AG09309 (cell line): Measurements from ENCODE around the gene LHFPL2.

Experiments used
- DNase-seq: peaks from one replicate; pipeline ENCODE4 v3.0.0-alpha.2; 2010; ENCODE audit warnings: low read depth
- H3K4me3 ChIP-seq: 2 replicates; pipeline ENCODE4 v1.5.1; 2011; ENCODE audit warnings: mild to moderate bottlenecking, low read depth, low read length, moderate library complexity; ENCODE audit not compliant: control insufficient read depth
- TF ChIP-seq, protein P1 (sequence below): IDR thresholded peaks from 2 replicates; pipeline ENCODE4 v1.5.1; 2011; ENCODE audit warnings: mild to moderate bottlenecking, low read depth, low read length, inconsistent platforms; ENCODE audit not compliant: insufficient read depth, control insufficient read depth; ENCODE audit errors: missing control alignments

The LHFPL2 gene

DNA sequence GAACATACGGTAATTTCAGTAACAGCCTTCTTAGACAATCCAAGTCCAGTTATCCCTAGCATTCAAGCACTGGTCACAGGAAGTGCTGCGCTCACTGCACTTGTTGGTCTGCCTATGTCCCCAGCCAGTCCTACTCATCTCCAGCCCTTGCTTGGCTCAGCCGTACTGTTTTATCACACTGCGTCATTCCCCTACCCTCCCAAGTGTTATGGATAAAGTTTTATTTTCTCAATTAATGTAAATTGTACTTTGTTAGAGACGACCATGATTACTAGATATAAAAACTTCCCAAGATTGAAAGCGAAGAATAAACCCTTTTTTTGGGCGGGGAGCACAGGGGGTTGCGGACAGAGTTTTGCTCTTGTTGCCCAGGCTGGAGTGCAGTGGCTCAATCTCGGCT lies 49.6 kb downstream of the LHFPL2 start:
- DNase-seq = no peak
- H3K4me3 ChIP-seq = no peak overlapping the region
- TF ChIP-seq, protein P1, sequence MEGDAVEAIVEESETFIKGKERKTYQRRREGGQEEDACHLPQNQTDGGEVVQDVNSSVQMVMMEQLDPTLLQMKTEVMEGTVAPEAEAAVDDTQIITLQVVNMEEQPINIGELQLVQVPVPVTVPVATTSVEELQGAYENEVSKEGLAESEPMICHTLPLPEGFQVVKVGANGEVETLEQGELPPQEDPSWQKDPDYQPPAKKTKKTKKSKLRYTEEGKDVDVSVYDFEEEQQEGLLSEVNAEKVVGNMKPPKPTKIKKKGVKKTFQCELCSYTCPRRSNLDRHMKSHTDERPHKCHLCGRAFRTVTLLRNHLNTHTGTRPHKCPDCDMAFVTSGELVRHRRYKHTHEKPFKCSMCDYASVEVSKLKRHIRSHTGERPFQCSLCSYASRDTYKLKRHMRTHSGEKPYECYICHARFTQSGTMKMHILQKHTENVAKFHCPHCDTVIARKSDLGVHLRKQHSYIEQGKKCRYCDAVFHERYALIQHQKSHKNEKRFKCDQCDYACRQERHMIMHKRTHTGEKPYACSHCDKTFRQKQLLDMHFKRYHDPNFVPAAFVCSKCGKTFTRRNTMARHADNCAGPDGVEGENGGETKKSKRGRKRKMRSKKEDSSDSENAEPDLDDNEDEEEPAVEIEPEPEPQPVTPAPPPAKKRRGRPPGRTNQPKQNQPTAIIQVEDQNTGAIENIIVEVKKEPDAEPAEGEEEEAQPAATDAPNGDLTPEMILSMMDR = no peak

DNA sequence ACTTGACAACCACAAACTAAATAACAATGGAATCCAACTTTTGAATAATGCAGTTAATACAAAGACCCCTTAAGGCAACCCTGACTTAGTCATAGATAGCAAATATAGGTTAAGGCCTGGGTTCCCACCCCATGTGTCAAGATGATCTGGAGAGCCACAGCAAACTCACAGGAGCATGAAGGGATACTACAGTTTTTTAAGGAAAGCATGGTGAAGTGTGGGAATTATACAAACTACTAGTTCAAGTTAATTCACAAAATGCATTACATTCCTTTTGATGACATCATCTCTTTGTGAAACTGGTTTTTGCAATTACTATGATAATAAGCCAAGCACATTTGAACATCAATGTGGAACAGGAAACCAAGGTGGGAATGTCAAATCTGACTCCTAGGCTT lies 50.6 kb downstream of the LHFPL2 start:
- H3K4me3 ChIP-seq = no peak overlapping the region
- DNase-seq = no peak
- TF ChIP-seq, protein P1 = no peak

DNA sequence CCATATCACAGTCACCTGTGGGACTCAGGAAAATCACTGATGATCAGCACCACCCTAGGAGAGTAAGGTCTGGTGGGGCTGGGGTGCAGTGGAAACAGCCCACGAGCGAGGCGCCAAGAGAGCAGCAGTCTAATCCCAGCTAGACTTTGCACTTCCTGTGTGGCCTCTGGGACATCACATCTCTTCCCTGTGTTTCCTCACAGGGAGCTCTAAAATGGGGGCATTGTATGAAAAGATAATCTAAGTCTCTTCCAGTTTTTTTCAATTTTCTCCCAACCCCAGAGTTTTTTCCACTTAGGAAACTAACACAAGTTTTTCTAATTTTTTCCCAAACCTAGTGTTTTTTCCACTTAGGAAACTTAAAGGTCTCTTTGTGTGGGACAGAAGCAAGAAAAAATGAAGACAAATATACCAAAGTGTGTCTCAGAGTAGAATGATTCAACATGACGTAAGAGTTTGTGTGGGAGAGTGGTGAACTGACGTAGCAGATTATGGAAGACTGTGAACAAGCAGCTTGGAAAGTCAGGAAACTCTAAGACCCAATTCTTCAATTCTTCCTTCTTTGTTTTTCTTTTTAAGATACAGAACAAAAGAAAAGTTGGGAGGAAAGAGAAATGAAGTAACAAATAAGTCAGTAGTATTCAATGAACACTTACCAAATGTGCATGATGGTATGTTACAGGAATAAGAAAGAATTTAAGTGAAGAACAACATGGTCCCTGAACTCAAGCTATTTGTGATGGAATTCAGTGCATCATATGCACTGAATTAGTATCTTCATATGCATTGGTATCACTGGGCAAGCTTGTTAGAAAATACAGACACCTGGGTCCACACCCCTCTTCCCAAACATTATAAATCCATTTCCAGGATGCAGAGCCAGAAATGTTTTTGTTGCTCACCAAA lies 51.3 kb downstream of the LHFPL2 start:
- TF ChIP-seq, protein P1 = no peak
- no peak for DNase-seq
- no peak overlapping the region for H3K4me3 ChIP-seq

DNA sequence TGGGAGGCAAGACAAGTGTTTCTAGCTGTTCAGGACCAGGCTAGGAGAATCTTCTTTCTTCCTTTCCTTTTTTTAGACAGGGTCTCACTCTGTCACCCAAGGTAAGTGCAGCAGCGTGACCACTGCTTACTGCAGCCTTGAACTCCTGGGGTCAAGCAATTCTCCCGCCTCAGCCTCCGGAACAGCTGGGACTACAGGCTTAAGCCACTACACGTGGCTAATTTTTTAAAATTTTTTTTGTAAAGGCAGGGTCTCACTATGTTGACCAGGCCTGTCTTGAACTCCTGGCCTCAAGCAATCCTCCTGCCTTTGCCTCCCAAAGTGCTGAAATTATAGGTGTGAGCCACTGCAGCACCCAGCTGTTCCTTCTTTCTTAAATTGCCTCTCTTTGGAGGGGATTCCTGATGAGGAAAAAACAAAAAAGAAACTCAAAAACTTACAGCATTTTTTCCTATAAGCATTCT lies 53.1 kb downstream of the LHFPL2 start:
- no peak for DNase-seq
- TF ChIP-seq, protein P1 = no peak
- H3K4me3 ChIP-seq = no peak overlapping the region

DNA sequence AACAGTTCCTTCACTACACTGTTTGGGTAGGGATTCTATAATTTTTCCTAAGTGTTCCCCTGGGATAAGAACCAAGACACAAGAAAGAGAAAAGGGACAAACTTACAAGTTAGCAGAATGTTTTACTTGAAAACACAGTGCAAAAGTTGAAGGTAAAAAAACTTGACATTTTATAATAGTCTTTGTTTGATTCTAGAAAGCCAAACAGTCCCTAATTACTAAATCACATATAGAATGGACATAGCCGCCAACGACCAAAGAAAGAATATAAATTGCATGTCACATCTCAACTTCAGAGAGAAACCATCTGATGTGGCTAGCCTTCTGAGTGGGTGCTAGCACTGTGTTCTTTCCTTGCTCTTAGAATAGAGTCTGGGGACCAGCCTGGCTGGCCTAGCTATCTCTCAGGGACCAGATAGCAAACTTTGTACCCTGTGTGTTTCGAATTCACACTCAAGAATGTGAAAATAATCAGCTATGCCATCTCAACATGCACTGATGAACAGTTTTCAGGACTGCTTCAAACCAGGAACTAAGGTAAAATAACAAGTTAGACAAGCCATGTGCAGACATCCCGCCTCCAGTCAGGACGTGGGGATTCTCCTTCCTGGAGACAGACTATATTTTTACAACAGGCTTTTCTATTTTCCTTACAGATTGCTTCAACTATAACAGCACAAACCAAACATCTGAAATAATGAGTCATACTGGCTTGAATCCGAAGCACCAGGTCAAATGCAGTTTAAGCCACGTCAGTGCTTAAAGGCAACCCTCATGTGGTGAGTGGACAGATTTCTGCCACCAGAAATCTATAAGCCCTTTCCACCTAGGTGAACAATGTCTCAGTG lies 53.7 kb downstream of the LHFPL2 start:
- H3K4me3 ChIP-seq = no peak overlapping the region
- peak; percentile 96 for DNase-seq
- TF ChIP-seq, protein P1 = no peak

DNA sequence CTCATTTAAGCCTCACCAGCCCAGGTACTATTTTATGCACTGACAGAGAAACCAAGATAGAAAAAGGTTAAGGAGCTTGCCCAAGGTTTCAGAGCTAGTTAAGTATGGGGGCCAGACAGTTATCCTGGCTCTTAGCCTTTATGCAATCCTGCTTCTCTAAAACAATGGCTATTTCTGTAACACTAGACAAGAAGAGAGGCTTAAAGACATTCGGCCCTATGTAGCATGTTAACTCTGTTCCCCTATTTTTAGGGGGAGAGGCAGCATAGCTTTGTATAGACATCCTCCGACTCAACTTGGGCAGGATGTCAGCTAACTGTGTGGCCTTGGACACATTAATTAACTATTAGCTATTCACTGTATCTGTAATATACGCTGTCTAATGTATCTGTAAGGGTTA lies 54.6 kb downstream of the LHFPL2 start:
- no peak for DNase-seq
- TF ChIP-seq, protein P1 = no peak
- no peak overlapping the region for H3K4me3 ChIP-seq
